Upper lobe of right lung (tissue), 1 donor: ENCODE measurements around the gene MACROD1. TPM values are rescaled to one million over a fixed set of nuclear protein-coding genes. Genes with fewer than 3 reads are reported as not detected.
"Not testable (repeated sequence)": the region's sequence is repeated elsewhere in the genome, so short reads cannot be mapped to it uniquely, and the experiment has no call there.

Experiments used
- ATAC-seq: fragments of 200-7000 bp; cut with Tn5 transposase; one replicate; pipeline ENCODE4 v1.9.1; 2020; ENCODE audit warnings: mild to moderate bottlenecking, moderate library complexity
- DNase-seq: peaks from one replicate; pipeline ENCODE4 v3.0.0-alpha.2; 2020
- H3K27ac ChIP-seq: fragments of 200-600 bp; one replicate; pipeline ENCODE4 v1.8.0; 2022
- H3K27me3 ChIP-seq: fragments of 200-600 bp; one replicate; pipeline ENCODE4 v1.8.0; 2022; ENCODE audit warnings: mild to moderate bottlenecking
- H3K36me3 ChIP-seq: fragments of 200-600 bp; one replicate; pipeline ENCODE4 v1.8.0; 2022
- H3K4me1 ChIP-seq: fragments of 200-600 bp; one replicate; pipeline ENCODE4 v1.8.0; 2022
- H3K4me3 ChIP-seq: fragments of 200-600 bp; one replicate; pipeline ENCODE4 v1.8.0; 2022; ENCODE audit warnings: mild to moderate bottlenecking
- H3K9me3 ChIP-seq: fragments of 200-600 bp; one replicate; pipeline ENCODE4 v1.8.0; 2022
- intact Hi-C: fragments of 100-400 bp; cut with DNase I; formaldehyde crosslinking; loops from one replicate; pipeline ENCODE4 v1.11.0; 2022
- total RNA-seq: library from RNA; stranded (reverse); fragmentation: NEBNext Ultra II Directional; extraction: Animal tissue kit (Norgen Biotek cat#: 25700); gene quantifications from one replicate; pipeline ENCODE4 v1.2.1, GENCODE V29; 2021
- TF ChIP-seq, protein P1 (sequence below): fragments of 200-600 bp; IDR thresholded peaks from one replicate; pipeline ENCODE4 v1.8.0; 2022; ENCODE audit warnings: antibody characterized with exemption
- donor health status: DM: no; HTN: yes; CAD: no; lungs with severe emphysema.

MACROD1 gene
- total RNA-seq, 1 donor from 2014 or later = 15.8 TPM

DNA sequence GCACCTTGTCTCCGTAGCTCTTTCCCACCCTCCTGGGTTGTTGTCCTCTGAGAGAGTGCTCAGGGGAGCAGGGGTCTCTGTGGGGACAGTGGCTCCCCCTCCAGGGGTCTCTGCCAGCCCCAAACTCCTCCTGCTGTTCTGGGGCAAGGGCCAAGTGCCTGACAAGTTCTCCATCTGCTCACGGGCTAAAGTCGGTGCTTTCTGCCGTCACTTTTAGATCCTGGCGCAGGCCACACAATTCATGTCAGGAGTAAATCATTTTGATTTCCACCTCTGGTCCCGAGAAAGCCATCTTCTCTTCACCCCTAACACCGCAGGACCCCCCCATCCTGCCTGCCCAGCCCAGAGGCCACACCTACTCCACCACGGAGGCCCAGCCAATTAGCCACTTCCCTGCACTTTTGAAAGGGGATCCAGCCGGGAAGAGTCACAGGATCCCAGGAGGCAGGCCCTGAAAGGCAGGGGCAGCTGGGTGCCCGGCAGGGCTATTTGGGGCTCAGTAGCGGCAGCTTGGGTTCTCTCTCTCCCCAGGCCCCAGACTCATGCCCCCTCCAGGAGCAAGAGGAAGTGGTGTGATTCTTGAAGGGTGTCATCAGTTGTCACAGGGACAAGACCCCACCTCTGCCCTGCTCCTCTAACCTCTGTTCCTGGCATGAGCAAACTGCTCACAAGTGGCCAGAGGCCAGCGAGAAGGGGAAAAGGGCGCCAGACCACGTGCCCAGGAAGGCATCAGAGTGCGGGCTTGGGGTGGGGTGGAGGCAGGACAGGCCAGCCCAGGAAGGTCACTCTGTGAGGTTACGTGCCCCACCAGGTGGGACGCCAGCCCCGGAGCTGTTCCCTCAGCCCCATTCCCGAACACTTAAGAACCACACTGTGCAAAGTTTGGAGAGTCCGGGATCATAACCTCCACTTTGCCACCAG is 1.3 kb downstream of the MACROD1 start:
- TF ChIP-seq, protein P1, sequence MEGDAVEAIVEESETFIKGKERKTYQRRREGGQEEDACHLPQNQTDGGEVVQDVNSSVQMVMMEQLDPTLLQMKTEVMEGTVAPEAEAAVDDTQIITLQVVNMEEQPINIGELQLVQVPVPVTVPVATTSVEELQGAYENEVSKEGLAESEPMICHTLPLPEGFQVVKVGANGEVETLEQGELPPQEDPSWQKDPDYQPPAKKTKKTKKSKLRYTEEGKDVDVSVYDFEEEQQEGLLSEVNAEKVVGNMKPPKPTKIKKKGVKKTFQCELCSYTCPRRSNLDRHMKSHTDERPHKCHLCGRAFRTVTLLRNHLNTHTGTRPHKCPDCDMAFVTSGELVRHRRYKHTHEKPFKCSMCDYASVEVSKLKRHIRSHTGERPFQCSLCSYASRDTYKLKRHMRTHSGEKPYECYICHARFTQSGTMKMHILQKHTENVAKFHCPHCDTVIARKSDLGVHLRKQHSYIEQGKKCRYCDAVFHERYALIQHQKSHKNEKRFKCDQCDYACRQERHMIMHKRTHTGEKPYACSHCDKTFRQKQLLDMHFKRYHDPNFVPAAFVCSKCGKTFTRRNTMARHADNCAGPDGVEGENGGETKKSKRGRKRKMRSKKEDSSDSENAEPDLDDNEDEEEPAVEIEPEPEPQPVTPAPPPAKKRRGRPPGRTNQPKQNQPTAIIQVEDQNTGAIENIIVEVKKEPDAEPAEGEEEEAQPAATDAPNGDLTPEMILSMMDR = no peak
- Histone ChIP-seq H3K36me3 (no peaks in the 10 kb centered on the region), H3K4me1 (peaks cover 8% of the 10 kb centered on the region), H3K9me3 (no peaks in the 10 kb centered on the region), H3K4me3 (peak overlapping the region; percentile 78), H3K27ac (no peak overlapping the region), H3K27me3 (no peaks in the 10 kb centered on the region)
- DNase-seq = peak; percentile 75
- peak; percentile 6 for ATAC-seq
- intact Hi-C loops = no loop called here

DNA sequence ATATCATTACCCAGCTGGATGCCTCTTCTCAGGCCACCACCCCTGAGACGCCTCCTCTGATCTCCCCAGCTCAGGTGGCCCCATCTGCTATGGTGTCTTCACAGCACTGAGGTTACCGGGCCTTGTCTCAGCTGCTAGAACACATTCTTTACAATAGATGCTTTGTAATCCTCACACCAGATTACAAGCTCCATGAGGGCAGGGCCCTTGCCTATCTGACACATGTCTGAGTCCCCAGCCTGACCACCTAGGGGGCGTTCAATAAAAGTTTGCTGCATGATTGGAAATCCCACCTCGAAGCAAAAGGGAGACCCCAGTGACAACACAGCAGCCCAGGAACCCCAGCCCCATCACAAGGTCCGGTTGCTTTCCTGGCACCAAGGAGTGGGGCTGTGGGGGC is 2.0 kb downstream of the MACROD1 start:
- intact Hi-C loops = no loop called here

DNA sequence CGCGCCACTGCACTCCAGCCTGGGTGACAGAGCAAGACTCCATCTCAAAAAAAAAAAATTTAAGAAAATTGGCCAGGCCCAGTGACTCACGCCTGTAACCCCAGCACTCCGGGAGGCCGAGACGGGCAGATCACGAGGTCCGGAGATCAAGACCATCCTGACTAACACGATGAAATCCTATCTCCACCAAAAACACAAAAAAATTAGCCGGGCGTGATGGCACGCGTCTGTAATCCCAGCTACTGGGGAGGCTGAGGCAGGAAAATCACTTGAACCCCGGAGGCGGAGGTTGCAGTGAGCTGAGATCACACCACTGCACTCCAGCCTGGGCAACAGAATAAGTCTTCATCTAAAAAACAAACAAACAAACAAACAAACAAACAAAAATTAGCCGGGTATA is 3.1 kb downstream of the MACROD1 start:
- intact Hi-C loops, H3K4me1 ChIP-seq, H3K9me3 ChIP-seq, H3K27ac ChIP-seq, DNase-seq, H3K36me3 ChIP-seq, H3K27me3 ChIP-seq, H3K4me3 ChIP-seq, ATAC-seq: not testable (repeated sequence)

More for the DNA sequence above, 2.0 kb downstream of the MACROD1 start:
- H3K36me3 ChIP-seq = no peaks in the 10 kb centered on the region
- H3K4me3 ChIP-seq = no peak overlapping the region
- DNase-seq (no peak), ATAC-seq (no peak)
- TF ChIP-seq, protein P1 = no peak
- H3K4me1 ChIP-seq = peaks cover 8% of the 10 kb centered on the region
- no peaks in the 10 kb centered on the region for H3K9me3 ChIP-seq
- H3K27ac ChIP-seq = no peak overlapping the region
- no peaks in the 10 kb centered on the region for H3K27me3 ChIP-seq

DNA sequence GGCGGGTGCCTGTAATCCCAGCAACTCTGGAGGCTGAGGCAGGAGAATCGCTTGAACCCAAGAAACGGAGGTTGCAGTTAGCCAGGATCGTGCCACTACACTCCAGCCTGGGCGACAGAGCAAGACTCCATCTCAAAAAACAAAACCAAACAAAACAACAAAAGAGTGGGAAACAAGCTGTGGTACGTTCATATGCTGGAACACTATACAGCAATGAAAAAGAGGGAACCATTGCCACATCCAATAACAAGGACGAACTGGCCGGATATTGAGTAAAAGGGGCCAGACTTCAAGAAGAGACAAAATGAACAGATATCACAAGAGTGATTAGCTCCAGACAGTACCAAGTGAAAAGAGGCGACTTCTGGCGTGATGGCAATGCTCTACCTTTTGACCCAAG is 4.9 kb downstream of the MACROD1 start:
- no peak for DNase-seq
- Histone ChIP-seq H3K9me3 (no peaks in the 10 kb centered on the region), H3K4me1 (peaks cover 8% of the 10 kb centered on the region), H3K4me3 (no peak overlapping the region), H3K27me3 (no peaks in the 10 kb centered on the region), H3K36me3 (no peaks in the 10 kb centered on the region), H3K27ac (no peak overlapping the region)
- TF ChIP-seq, protein P1 = no peak
- ATAC-seq = no peak
- intact Hi-C loops = no loop called here

DNA sequence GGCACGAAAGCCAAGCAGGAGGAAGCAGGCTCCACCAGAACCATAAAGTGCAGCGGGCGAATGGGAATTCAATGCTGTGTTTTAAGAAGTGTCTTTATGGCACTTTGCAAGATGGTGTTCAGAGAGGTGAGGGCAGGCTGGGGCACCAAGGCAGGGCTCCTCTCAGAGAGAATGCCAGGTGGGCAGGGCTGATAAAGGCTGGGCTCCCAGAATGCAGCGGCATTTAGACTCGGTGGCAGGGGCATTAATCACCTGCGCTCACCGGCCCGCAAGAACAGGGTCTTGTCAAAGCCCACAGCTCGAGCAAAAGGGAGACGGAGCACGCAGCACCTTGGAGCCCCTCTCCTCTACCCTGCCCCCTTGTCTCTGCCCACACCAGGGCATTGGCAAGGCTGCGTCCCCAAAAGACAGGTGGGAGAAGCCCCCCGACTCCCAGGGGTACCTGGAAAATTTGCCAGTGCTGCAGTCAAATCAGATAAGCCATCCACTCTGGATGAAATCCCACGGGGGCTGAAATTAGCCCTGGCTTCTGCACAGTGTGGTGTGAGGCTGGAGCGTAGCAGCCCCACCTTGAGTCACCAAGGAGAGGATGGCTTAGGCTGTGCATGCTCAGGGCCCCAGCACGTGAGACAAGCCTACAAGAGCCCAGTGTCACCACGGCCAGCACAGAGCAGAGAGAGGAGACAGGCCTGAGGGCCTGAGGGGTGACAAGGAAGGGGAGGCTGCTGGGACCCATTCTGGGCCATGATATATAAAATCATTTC is 8.1 kb downstream of the MACROD1 start:
- ATAC-seq (no peak), DNase-seq (no peak)
- no peaks in the 10 kb centered on the region for H3K36me3 ChIP-seq
- no peak overlapping the region for H3K27ac ChIP-seq
- H3K4me1 ChIP-seq = no peaks in the 10 kb centered on the region
- no peaks in the 10 kb centered on the region for H3K27me3 ChIP-seq
- no peak overlapping the region for H3K4me3 ChIP-seq
- TF ChIP-seq, protein P1 = no peak
- H3K9me3 ChIP-seq = no peaks in the 10 kb centered on the region
- intact Hi-C loops = loop anchor here (10.0 kb wide), 1 partner anchor 323 kb away; the partner anchor contains the start of gene MARK2
